Fibroblast of skin of back (primary cell): ENCODE measurements around the gene PAK5.
"Not testable (repeated sequence)": the region's sequence is repeated elsewhere in the genome, so short reads cannot be mapped to it uniquely, and the experiment has no call there.

Experiments
- DNase-seq: peaks from one replicate; pipeline ENCODE4 v3.0.0-alpha.2; 2013

PAK5 gene

DNA sequence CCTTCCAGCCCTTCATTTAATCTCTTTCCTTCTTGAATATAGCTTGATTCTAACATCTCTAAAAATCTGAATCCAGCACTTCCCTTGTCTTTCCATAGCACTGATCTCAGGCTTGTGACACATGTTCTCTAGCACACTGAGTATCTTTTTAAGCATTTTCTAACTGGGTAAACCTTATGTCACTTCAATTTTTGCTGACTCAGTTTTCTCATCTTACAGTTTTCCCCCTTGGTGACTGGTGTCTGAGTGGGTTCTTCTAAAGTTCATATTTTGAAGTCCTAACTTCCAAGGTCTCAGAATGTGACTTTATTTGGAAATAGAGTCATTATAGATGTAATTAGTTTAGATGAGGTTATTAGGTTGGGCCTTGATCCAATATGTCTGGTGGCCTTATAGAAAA, 153.9 kb downstream of the PAK5 start:
- no peak for DNase-seq

DNA sequence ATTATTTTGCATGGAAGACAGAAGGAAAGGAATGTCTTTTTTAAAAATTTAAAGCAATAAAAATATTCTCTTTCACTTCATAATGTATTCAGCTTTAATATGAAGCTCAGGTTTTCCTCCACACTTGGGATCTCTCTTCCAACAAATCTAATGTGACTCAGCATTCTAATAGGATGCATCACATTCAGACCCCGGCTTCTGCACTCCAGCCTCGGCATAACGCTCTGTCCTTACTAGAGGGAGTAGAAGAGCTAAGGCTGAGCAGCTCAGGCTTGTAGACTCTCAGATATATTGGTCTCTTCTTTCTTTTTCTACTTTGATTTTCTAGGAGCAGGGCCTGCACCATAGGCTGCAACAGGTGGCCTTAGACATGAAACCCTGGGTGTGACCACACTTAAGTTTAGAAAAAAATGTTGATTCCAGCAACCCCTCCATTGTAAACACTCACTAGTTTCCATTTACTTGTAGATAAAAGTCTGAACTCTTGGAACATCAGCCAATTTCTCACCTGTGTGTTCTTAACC, 161.7 kb downstream of the PAK5 start:
- no peak for DNase-seq

DNA sequence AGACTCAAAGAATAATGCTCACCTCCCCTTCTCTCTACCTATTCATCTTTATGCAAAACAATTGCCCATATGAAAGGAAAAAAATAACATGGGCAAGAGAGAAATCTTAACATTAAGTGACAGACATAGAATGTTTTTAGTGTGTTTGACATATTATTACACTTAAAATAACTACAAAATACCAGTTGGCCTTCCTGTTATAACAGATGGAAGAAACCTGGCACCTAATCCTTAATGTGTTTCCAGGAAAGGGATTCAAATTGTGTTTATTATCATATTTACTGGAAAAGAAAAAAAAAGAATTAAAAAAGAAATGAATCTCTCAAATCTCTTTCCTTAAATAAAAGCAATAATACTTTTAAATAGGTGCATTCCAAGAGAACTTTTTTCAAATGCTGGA, 165.9 kb downstream of the PAK5 start:
- no peak for DNase-seq

DNA sequence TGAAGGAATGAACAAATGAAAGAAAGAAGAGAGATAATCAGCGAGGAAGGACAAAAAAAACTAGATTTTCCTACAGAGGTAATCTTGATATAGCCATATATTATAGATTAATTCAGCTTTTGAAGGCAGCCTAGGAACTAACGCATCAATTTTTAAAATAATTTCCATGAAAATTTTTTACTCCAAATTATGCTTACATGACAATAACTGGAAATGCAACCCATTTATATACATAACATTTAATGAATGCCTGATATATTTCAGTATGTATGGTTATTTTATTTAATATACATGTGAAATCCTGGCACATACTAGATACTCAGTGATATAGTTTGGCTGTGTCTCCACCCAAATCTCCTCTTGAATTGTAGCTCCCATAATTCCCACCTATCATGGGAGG, 166.8 kb downstream of the PAK5 start:
- no peak for DNase-seq

GRCh38 chr20:9668381-9668780, 170.5 kb downstream of the PAK5 start:
- DNase-seq: no peak

DNA sequence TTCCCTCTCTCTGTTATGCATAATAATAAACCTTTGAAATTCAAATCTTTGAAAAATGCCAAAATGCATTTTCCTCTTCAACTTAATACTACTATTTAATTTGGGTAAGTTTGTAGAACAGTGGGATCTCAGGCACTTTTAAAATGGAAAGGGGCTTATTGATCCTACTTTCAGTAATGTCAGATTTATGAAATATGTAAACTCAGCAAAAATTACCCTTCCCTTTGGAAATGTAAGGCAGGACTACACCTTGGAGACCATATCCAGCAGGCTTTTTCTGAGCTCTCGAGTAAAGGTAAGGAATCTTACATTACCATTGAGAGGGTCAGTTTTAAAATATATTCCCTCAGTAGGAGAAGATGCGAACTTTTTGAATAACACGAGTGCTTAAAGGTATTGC, 175.5 kb downstream of the PAK5 start:
- DNase-seq: no peak

DNA sequence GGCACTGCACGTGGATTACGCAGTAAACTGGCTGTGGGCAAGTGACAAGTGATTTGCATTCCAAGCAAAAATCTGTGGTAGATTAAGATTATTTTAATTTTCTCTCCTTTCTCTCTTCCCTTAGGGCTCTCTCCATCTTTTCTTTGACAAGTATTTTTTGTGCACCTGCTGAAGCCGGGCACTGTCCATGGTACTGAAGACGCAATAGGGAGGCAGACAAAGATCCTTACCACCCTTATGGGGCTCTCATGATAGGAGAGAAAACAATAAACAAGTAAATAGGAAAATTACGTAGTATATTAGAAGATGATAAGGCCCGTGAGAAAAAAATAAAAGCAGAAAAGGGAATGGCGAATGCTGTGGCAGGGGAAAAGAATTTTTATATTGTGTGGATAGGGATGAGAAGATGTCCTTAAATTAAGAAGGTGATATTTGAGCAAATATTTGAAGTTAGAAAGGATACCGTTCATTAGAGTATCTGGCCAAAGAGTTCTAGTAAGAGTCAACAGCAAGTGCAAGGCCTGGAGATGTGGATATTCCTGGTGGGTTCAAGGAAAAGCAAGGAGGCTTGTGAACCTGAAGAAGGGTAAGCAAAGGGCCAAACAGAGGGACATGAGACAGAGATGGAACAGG, 178.5 kb downstream of the PAK5 start:
- peak; percentile 29 for DNase-seq

DNA sequence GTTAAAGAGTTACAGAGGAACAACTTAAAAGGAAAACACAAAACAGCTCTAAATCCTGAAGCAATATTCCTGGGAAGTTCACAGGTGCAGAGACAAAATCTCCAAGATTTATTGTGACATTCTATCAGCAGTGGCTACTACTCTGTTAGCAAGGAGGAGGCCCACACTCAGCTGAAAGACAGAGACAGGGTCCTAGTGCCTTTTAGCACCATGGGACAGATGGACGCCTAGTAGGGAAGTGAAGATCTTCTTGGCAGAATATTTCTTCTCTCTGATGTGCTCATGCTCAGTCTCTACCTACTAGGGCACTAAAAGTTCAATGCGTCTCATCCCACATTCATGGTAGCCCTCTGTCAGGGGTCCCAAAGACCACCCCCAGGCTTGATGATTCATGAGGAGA, 191.1 kb downstream of the PAK5 start:
- DNase-seq: no peak

DNA sequence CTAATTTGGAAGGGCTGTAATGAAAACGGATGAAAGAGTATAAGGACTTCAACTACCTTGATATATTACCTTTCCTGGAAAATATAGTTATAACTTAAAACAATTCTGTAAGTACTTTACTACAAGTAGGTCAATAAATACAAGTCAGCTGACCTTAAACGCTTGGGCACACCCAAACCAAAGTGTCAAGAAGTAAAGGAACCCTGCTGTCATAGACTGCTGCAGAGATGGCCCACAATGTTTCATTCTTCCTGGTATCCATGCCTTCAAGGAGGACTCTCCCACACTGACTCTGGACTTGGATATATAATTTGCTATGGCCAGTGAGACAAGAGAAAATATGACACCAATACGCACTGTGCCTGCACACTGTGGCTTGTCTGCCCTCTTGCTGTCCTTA, 192.5 kb downstream of the PAK5 start:
- no peak for DNase-seq

GRCh38 chr20:9642882-9643281, 196.0 kb downstream of the PAK5 start:
- no peak for DNase-seq

GRCh38 chr20:9641499-9642000, 197.3 kb downstream of the PAK5 start:
- DNase-seq: not testable (repeated sequence)

DNA sequence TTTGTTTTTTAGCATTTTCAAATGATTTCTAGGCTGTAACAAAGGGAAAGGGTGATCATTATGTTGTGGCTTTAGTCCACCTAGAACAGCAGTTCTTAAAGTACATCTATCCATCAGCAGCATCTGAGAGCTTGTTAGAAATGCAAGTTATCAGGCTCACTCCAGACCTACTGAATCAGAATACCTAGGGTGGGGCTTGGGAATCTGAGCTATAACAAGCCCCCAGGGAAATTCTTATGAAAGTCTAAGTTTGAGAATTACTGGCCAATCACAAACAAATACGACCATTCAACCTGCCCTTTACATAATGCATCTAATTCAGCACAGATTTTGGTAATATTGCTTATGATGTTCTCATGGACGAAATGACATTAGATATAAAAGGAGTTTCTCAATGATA, 201.0 kb downstream of the PAK5 start:
- no peak for DNase-seq

GRCh38 chr20:9635750-9636149, 203.1 kb downstream of the PAK5 start:
- no peak for DNase-seq

DNA sequence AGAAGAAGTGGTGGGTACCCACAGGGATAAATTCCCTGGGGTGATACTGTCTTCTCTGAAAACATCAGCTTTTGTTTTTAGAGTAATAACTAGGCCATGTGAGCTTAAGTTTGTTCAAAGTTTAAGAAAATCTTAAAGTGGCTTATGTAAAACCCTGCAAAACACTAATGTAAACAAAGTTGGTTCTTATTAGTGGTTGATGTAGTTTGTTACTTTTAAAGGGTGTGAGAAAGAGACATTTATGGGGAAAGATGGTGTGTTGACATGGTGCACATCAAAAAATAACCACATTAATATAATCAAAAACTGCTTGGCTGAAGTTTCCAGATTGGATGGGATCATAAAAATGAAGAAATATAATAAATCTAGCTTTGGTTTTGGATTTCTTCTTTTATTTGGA, 204.5 kb downstream of the PAK5 start:
- no peak for DNase-seq

- DNase-seq: no peak
Measured at GRCh38 chr20:9632991-9633390, 205.9 kb downstream of the PAK5 start.

GRCh38 chr20:9632265-9632664, 206.6 kb downstream of the PAK5 start:
- DNase-seq: no peak

- DNase-seq: no peak
Measured at GRCh38 chr20:9630554-9630953, 208.3 kb downstream of the PAK5 start.

GRCh38 chr20:9629831-9630230, 209.0 kb downstream of the PAK5 start:
- no peak for DNase-seq

- no peak for DNase-seq
Measured at GRCh38 chr20:9628589-9628988, 210.3 kb downstream of the PAK5 start.

DNA sequence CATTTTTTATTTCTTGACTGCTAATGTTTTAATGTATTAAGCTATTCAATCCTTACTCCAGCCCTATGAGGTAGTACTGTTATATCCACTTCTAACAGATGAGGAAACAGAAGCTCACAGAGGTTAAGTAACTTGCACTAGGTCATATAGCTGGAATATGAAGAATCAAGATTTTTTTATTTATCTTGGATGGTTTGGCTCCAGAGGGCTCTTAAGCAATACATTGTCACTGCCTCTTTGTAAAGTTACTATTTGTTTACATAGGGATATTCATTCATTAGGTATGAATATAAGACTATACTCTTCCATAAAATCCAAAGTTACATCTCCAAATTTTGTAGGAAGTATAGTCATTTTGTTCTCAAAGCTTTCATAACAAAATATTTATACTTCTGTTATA, 210.7 kb downstream of the PAK5 start:
- DNase-seq: peak; percentile 5

- no peak for DNase-seq
Measured at GRCh38 chr20:9627219-9627618, 211.7 kb downstream of the PAK5 start.

GRCh38 chr20:9626357-9626756, 212.5 kb downstream of the PAK5 start:
- no peak for DNase-seq

- peak; percentile 60 for DNase-seq
Measured at GRCh38 chr20:9617940-9618339, 220.9 kb downstream of the PAK5 start.

DNA sequence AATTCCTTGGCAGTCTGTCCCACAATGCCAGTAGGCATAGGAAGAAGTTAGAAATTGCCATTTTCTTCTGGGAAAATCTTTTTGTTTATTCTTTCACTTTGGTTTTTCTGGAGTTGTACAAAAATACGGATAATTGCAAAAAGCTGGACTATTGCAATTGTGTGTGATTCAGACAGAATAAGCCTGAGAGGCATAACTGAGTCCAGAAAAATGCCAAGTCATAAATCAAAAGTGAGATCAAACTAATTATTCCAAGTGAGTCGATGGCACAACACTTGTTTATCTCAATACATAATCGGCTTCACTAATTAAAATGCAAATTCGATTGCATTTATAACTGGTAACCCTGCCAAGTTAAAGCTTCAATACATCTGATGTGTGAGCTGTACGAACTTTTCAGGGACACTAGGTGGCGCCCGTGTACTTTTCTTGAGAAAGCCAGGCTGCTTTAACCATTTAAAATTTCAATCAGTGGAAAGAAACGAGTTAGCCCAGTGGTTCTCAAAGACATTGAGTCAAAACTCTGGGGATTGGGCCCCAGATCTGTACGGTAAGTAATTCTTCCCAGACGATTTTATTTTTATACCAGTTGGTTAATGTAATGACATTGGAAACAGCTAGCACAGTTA, 221.9 kb downstream of the PAK5 start:
- peak; percentile 56 for DNase-seq

DNA sequence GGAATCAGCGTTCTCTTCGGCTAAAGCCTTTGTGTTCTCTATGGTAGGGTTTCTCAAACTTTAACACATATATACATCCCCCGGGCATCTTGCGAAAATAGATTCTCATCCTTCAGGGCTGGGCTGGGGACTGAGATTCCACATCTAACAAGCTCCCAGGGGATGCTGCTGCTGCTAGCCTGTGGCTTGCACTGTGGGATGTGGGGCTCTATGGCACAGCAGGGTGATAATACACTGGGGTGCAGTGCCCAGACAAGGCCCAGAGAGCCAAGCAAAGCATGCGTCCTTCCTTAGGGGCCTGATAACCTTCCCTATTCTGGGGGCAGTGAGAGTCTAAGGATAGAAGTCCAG, 222.4 kb downstream of the PAK5 start:
- DNase-seq: no peak
